SK-N-SH (cell line): ENCODE data around the gene AGTR1. TPM values are rescaled to one million over a fixed set of nuclear protein-coding genes. Genes with fewer than 3 reads are reported as not detected.

Experiments
- CTCF ChIA-PET: fragments of 300-600, 350-600 bp; formaldehyde crosslinking; extraction: SDS; loops from one replicate; lab custom pipeline; 2021; lab: Yijun Ruan, JAX
- POLR2A ChIA-PET: fragments of 350-600 bp; sonication (Branson Sonifier 250); formaldehyde crosslinking; extraction: SDS; loops from one replicate; lab custom pipeline; 2020; ENCODE audit warnings: antibody characterized with exemption, inconsistent platforms; lab: Yijun Ruan, JAX
- DNase-seq: peaks from one replicate; pipeline ENCODE4 v3.0.0; 2012
- H2AFZ ChIP-seq: fragments of 200-600 bp; sonication (generic); 2 replicates; pipeline ENCODE4 v1.8.1; 2016; ENCODE audit warnings: antibody characterized with exemption, mild to moderate bottlenecking, low read depth
- H3F3A ChIP-seq: fragments of 200-600 bp; sonication (generic); replicated peaks from 2 replicates; pipeline ENCODE3; 2016; ENCODE audit warnings: antibody characterized with exemption, mild to moderate bottlenecking; ENCODE audit not compliant: insufficient read depth
- H3K27ac ChIP-seq, 2 experiments: fragments of 200-500 bp in 1 of 2; fragments of 200-600 bp in 1 of 2; sonication (Bioruptor generic) in 1 of 2; sonication (generic), shearing (Covaris generic) in 1 of 2; 2 replicates each; pipeline versions ENCODE4 v1.5.1 to v1.6.1; 2014 to 2016; ENCODE audit warnings: low read depth in 2 of 2, inconsistent platforms in 1 of 2, low read length in 1 of 2, mild to moderate bottlenecking in 1 of 2, mixed read lengths in 1 of 2
- H3K27me3 ChIP-seq: fragments of 200-600 bp; sonication (generic), shearing (Covaris generic); 2 replicates; pipeline ENCODE4 v1.6.1; 2016; ENCODE audit warnings: mixed run types; ENCODE audit not compliant: insufficient read depth
- H3K36me3 ChIP-seq, 2 experiments: fragments of 200-500 bp in 1 of 2; fragments of 200-600 bp in 1 of 2; sonication (Bioruptor generic) in 1 of 2; sonication (generic) in 1 of 2; replicated peaks in 1 of 2; 2 replicates each; pipeline versions ENCODE3 to v1.5.1; 2014 to 2016; ENCODE audit warnings: low read length in 1 of 2, mild to moderate bottlenecking in 1 of 2; ENCODE audit not compliant: insufficient read depth in 2 of 2, control insufficient read depth in 1 of 2
- H3K4me1 ChIP-seq, 2 experiments: fragments of 200-500 bp in 1 of 2; fragments of 200-600 bp in 1 of 2; sonication (Bioruptor generic) in 1 of 2; sonication (generic), shearing (Covaris generic) in 1 of 2; 2 replicates each; pipeline versions ENCODE4 v1.5.1 to v1.6.1; 2014 to 2016; ENCODE audit warnings: low read depth in 1 of 2, low read length in 1 of 2, mixed run types in 1 of 2; ENCODE audit not compliant: insufficient read depth in 2 of 2, control insufficient read depth in 1 of 2
- H3K4me2 ChIP-seq: fragments of 200-600 bp; sonication (generic), shearing (Covaris generic); 2 replicates; pipeline ENCODE4 v1.6.1; 2017; ENCODE audit warnings: mixed run types
- H3K4me3 ChIP-seq, 2 experiments: fragments of 200-500 bp in 1 of 2; fragments of 200-600 bp in 1 of 2; sonication (Bioruptor generic) in 1 of 2; sonication (generic), shearing (Covaris generic) in 1 of 2; 2 replicates each; pipeline versions ENCODE4 v1.5.1 to v1.8.1; 2014 to 2016; ENCODE audit warnings: low read depth in 2 of 2, inconsistent platforms in 1 of 2, low read length in 1 of 2, mild to moderate bottlenecking in 1 of 2, mixed read lengths in 1 of 2, moderate library complexity in 1 of 2
- H3K79me2 ChIP-seq: fragments of 200-600 bp; sonication (generic); 2 replicates; pipeline ENCODE4 v1.8.1; 2017; ENCODE audit warnings: mild to moderate bottlenecking; ENCODE audit not compliant: insufficient read depth
- H3K9ac ChIP-seq: fragments of 200-600 bp; sonication (generic); 2 replicates; pipeline ENCODE4 v1.6.1; 2017; ENCODE audit warnings: mixed run types
- H3K9me2 ChIP-seq: fragments of 200-600 bp; sonication (generic); 2 replicates; pipeline ENCODE4 v1.6.1; 2017; ENCODE audit warnings: mixed run types
- H3K9me3 ChIP-seq: fragments of 200-600 bp; sonication (generic); 2 replicates; pipeline ENCODE4 v1.6.1; 2017; ENCODE audit warnings: mixed run types, mild to moderate bottlenecking, moderate library complexity
- H4K20me1 ChIP-seq: fragments of 200-600 bp; sonication (generic); 2 replicates; pipeline ENCODE4 v1.6.1; 2017; ENCODE audit warnings: mild to moderate bottlenecking, mixed run types; ENCODE audit not compliant: insufficient read depth
- CHD2 ChIP-seq: fragments of 150-350 bp; IDR thresholded peaks from 2 replicates; pipeline ENCODE4 v1.6.1; 2018; ENCODE audit warnings: low read length; ENCODE audit not compliant: partially characterized antibody
- CTCF ChIP-seq: fragments of 200-600 bp; sonication (generic); IDR thresholded peaks from 2 replicates; pipeline ENCODE4 v1.6.1; 2017; ENCODE audit warnings: antibody characterized with exemption, mild to moderate bottlenecking, moderate library complexity
- EP300 ChIP-seq, 2 experiments: IDR thresholded peaks; 2 replicates each; pipeline versions ENCODE4 v1.4.0 to v1.6.1; 2012; ENCODE audit warnings: borderline replicate concordance in 1 of 2, low read depth in 1 of 2, low read length in 1 of 2
- GABPA ChIP-seq: IDR thresholded peaks from 2 replicates; pipeline ENCODE4 v1.4.0; 2012; ENCODE audit warnings: low read depth, mild to moderate bottlenecking
- JUND ChIP-seq: IDR thresholded peaks from 2 replicates; pipeline ENCODE4 v1.4.0; 2012
- NFIC ChIP-seq: IDR thresholded peaks from 2 replicates; pipeline ENCODE4 v1.4.0; 2012; ENCODE audit warnings: borderline replicate concordance
- NRF1 ChIP-seq: IDR thresholded peaks from 2 replicates; pipeline ENCODE4 v1.6.1; 2012; ENCODE audit warnings: low read depth, mild to moderate bottlenecking, low read length
- PBX3 ChIP-seq: IDR thresholded peaks from 2 replicates; pipeline ENCODE4; 2012
- POLR2AphosphoS5 ChIP-seq: IDR thresholded peaks from 2 replicates; pipeline ENCODE4 v1.6.1; 2012; ENCODE audit warnings: low read depth, low read length
- RAD21 ChIP-seq: IDR thresholded peaks from 2 replicates; pipeline ENCODE4 v1.6.1; 2012; ENCODE audit warnings: mild to moderate bottlenecking, low read length
- RCOR1 ChIP-seq: fragments of 150-350 bp; IDR thresholded peaks from 2 replicates; pipeline ENCODE4 v1.6.1; 2017; ENCODE audit warnings: antibody characterized with exemption, low read length
- RXRA ChIP-seq: IDR thresholded peaks from 2 replicates; pipeline ENCODE4 v1.4.0; 2012; ENCODE audit warnings: low read depth, mild to moderate bottlenecking, borderline replicate concordance
- SIN3A ChIP-seq: IDR thresholded peaks from 2 replicates; pipeline ENCODE4 v1.6.1; 2012; ENCODE audit warnings: low read depth, mild to moderate bottlenecking, low read length, moderate library complexity, borderline replicate concordance
- SMC3 ChIP-seq: IDR thresholded peaks from 2 replicates; pipeline ENCODE4 v1.6.1; 2012; ENCODE audit warnings: low read depth, low read length, improper control_type of control experiment
- TAF1 ChIP-seq: IDR thresholded peaks from 2 replicates; pipeline ENCODE4 v1.6.1; 2012; ENCODE audit warnings: low read depth, mild to moderate bottlenecking, low read length, moderate library complexity, borderline replicate concordance
- TCF12 ChIP-seq: IDR thresholded peaks from 2 replicates; pipeline ENCODE4 v1.4.0; 2012
- USF2 ChIP-seq: fragments of 150-350 bp; IDR thresholded peaks from 2 replicates; pipeline ENCODE4 v1.6.1; 2017; ENCODE audit warnings: antibody characterized with exemption, low read length, low read depth, borderline replicate concordance
- YY1 ChIP-seq: IDR thresholded peaks from 2 replicates; pipeline ENCODE4 v1.4.0; 2012; ENCODE audit warnings: low read depth, mild to moderate bottlenecking
- WGBS: methylation state at CpG from one replicate; pipeline ENCODE4 v1.1.6; 2017; ENCODE audit warnings: low lambda C conversion rate; 5-methylcytosine and 5-hydroxymethylcytosine counted together
- polyA plus RNA-seq, 3 experiments: library from polyadenylated mRNA; depleted of rRNA; stranded (reverse); fragments of >200 nt; gene quantifications; 2 replicates each; pipeline ENCODE4 v1.2.3, GENCODE V29; 2012

The AGTR1 gene
- polyA plus RNA-seq, 1 of the 3 experiments (the other 2 are of a cell fraction), result 0.15 TPM

- DNase-seq, result no peak
- TF ChIP-seq TCF12, result no peak
- TF ChIP-seq USF2, result no peak
- TF ChIP-seq POLR2AphosphoS5, result no peak
- no peak for TF ChIP-seq EP300 (IDR thresholded peaks at IDR 0.05; ENCODE audit: borderline replicate concordance in 1 of 2, low read depth in 1 of 2, low read length in 1 of 2)
- no peak for TF ChIP-seq PBX3
- TF ChIP-seq SMC3, result no peak
- no peak for TF ChIP-seq JUND
- H3K79me2 ChIP-seq, result no peaks in the 10 kb centered on the region
- no peaks in the 10 kb centered on the region for H3K9me2 ChIP-seq
- peaks cover 0 to 4% of the 10 kb centered on the region in 2 experiments; a peak in 2 of 4 replicates for H3K4me1 ChIP-seq
- H3K36me3 ChIP-seq, result no peaks in the 10 kb centered on the region
- H3K27me3 ChIP-seq, result no peaks in the 10 kb centered on the region
- CTCF ChIA-PET, result interaction anchor here (1.3 to 1.8 kb wide), 3 partner anchors 9 to 20 kb away, joined by 3 to 9 read pairs (median 8); no protein-coding TSS in a partner anchor
- H3K9ac ChIP-seq, result no peak overlapping the region
- H4K20me1 ChIP-seq, result no peaks in the 10 kb centered on the region
- no peak overlapping the region for H3K27ac ChIP-seq
- WGBS, result 84% methylated on average over 2 of the region's 2 CpGs
- no peak overlapping the region for H3K4me3 ChIP-seq
- H3K4me2 ChIP-seq, result no peak overlapping the region
- POLR2A ChIA-PET, result no interaction called here
- H3K9me3 ChIP-seq, result no peaks in the 10 kb centered on the region
- no peak overlapping the region for H2AFZ ChIP-seq
- H3F3A ChIP-seq, result peaks cover 12% of the 10 kb centered on the region
These were observed 13.0 kb downstream of the AGTR1 start for GRCh38 chr3:148710665-148711064.

- Histone ChIP-seq H3K4me2 (peak overlapping the region; percentile 57), H3K9me2 (no peaks in the 10 kb centered on the region), H3K27ac (peak overlapping the region; percentile 22 to 53; a peak in 3 of 4 replicates), H4K20me1 (no peaks in the 10 kb centered on the region), H2AFZ (no peak overlapping the region; the same call in 1 of the 2 replicates), H3K79me2 (no peaks in the 10 kb centered on the region), H3K9ac (no peak overlapping the region), H3K9me3 (no peaks in the 10 kb centered on the region), H3K36me3 (no peaks in the 10 kb centered on the region), H3K27me3 (no peaks in the 10 kb centered on the region), H3F3A (peaks cover 12% of the 10 kb centered on the region), H3K4me1 (peaks cover 0 to 3% of the 10 kb centered on the region in 2 experiments; a peak in 2 of 4 replicates), H3K4me3 (no peak overlapping the region)
- ChIA-PET POLR2A (no interaction called here), CTCF (interaction anchor here (0.9 to 1.8 kb wide), 5 partner anchors 15 to 345 kb away, joined by 3 to 9 read pairs (median 4); no protein-coding TSS in a partner anchor)
- DNase-seq, result no peak
- TF ChIP-seq NRF1 (no peak), USF2 (no peak), GABPA (no peak), SIN3A (no peak), RAD21 (no peak), NFIC (no peak), YY1 (no peak), CHD2 (no peak), RCOR1 (no peak), PBX3 (no peak; the same call in 1 of the 2 replicates), CTCF (no peak), JUND (no peak), TCF12 (no peak), TAF1 (no peak), RXRA (no peak)
- 85% methylated on average over 1 of the region's 1 CpG for WGBS
These were observed 14.4 kb downstream of the AGTR1 start for GRCh38 chr3:148711981-148712666.
